ENCODE results near the gene NELFCD. TPM values are rescaled to one million over a fixed set of nuclear protein-coding genes. Genes with fewer than 3 reads are reported as not detected.

NELFCD gene
- total and polyA plus RNA-seq, 9 of the 15 experiments (the other 6 are each of a cell fraction or from before 2014, with no cell fraction given), result 11.7 to 163 (median 96.5) TPM

GRCh38 chr20:58959652-58960051 is 21.4 kb upstream of the NELFCD start:
- intact Hi-C loops (cut with micrococcal nuclease), result no loop called here
- CTCF ChIA-PET (ENCODE audit: low intra/inter-chr PET ratio), result no interaction called here
- TF ChIP-seq, protein P1, sequence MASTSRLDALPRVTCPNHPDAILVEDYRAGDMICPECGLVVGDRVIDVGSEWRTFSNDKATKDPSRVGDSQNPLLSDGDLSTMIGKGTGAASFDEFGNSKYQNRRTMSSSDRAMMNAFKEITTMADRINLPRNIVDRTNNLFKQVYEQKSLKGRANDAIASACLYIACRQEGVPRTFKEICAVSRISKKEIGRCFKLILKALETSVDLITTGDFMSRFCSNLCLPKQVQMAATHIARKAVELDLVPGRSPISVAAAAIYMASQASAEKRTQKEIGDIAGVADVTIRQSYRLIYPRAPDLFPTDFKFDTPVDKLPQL (IDR thresholded peaks at IDR 0.05; ENCODE audit: extremely low read depth, insufficient read length), result no peak
- TF ChIP-seq, protein P2, sequence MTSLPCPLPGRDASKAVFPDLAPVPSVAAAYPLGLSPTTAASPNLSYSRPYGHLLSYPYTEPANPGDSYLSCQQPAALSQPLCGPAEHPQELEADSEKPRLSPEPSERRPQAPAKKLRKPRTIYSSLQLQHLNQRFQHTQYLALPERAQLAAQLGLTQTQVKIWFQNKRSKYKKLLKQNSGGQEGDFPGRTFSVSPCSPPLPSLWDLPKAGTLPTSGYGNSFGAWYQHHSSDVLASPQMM (CRISPR knock-in tag; IDR thresholded peaks at IDR 0.05), result no peak
- no peak for TF ChIP-seq ARNT (IDR thresholded peaks at IDR 0.05)
- TF ChIP-seq PURB (CRISPR knock-in tag; IDR thresholded peaks at IDR 0.05; ENCODE audit: low read depth), result no peak
- no peak for TF ChIP-seq BDP1 (IDR thresholded peaks at IDR 0.05; ENCODE audit: insufficient read depth, insufficient read length)
- TF ChIP-seq, protein P3, sequence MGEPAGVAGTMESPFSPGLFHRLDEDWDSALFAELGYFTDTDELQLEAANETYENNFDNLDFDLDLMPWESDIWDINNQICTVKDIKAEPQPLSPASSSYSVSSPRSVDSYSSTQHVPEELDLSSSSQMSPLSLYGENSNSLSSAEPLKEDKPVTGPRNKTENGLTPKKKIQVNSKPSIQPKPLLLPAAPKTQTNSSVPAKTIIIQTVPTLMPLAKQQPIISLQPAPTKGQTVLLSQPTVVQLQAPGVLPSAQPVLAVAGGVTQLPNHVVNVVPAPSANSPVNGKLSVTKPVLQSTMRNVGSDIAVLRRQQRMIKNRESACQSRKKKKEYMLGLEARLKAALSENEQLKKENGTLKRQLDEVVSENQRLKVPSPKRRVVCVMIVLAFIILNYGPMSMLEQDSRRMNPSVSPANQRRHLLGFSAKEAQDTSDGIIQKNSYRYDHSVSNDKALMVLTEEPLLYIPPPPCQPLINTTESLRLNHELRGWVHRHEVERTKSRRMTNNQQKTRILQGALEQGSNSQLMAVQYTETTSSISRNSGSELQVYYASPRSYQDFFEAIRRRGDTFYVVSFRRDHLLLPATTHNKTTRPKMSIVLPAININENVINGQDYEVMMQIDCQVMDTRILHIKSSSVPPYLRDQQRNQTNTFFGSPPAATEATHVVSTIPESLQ (CRISPR knock-in tag; IDR thresholded peaks at IDR 0.05), result no peak
- no peak for TF ChIP-seq FOXO4 (CRISPR knock-in tag; IDR thresholded peaks at IDR 0.05)
- TF ChIP-seq RBM22 (IDR thresholded peaks at IDR 0.05; ENCODE audit: low read depth, low read length, poor library complexity, severe bottlenecking), result no peak
- TF ChIP-seq CHCHD3 (CRISPR knock-in tag; IDR thresholded peaks at IDR 0.05), result no peak
- TF ChIP-seq ZNF311 (CRISPR knock-in tag; IDR thresholded peaks at IDR 0.05), result no peak
- no peak for TF ChIP-seq ZNF280B (CRISPR knock-in tag; IDR thresholded peaks at IDR 0.05)
- no peak for TF ChIP-seq ZNF699 (CRISPR knock-in tag; IDR thresholded peaks at IDR 0.05; ENCODE audit: insufficient replicate concordance)
- TF ChIP-seq LEF1 (IDR thresholded peaks at IDR 0.05), result no peak
- no peak for TF ChIP-seq NFIC (IDR thresholded peaks at IDR 0.05)
- no peak for TF ChIP-seq PRPF4 (IDR thresholded peaks at IDR 0.05; ENCODE audit: insufficient read depth, low read depth, low read length, poor library complexity, severe bottlenecking)
- TF ChIP-seq RUNX1 (IDR thresholded peaks at IDR 0.05; ENCODE audit: low read depth), result no peak
- no peak for TF ChIP-seq TRIM28 (IDR thresholded peaks at IDR 0.05)
- no peak for TF ChIP-seq ZNF239 (CRISPR knock-in tag; IDR thresholded peaks at IDR 0.05)

More at GRCh38 chr20:58959652-58960051, 21.4 kb upstream of the NELFCD start:
- in situ Hi-C loops (cut with MboI), result no loop called here
- Histone ChIP-seq H3K9ac (ENCODE audit: insufficient read depth in 1 of 2, low read depth in 2 of 2, low read length in 2 of 2) (no peak overlapping the region), H3K4me1 (replicated peaks in 1 of 2; ENCODE audit: control insufficient read depth in 2 of 2, insufficient read depth in 2 of 2, low read length in 2 of 2) (no peaks in the 10 kb centered on the region), H2AFZ (ENCODE audit: low read depth, low read length) (no peak overlapping the region), H4K20me1 (replicated peaks; ENCODE audit: control insufficient read depth, insufficient read depth, low read length) (no peaks in the 10 kb centered on the region), H3K27me3 (ENCODE audit: control insufficient read depth in 2 of 2, insufficient read depth in 2 of 2, low read length in 2 of 2) (peaks cover 15 to 17% of the 10 kb centered on the region in 2 experiments), H3K27ac (ENCODE audit: extremely low read depth, low read depth, low read length) (no peak overlapping the region), H3K79me2 (ENCODE audit: control insufficient read depth, insufficient read depth, low read length) (no peaks in the 10 kb centered on the region), H3K9me3 (replicated peaks; ENCODE audit: control insufficient read depth, insufficient read depth, low read depth, low read length) (no peaks in the 10 kb centered on the region), H3K4me2 (ENCODE audit: insufficient read depth, low read length) (no peak overlapping the region; the same call in 1 of the 2 replicates), H3K9me1 (ENCODE audit: control insufficient read depth, insufficient read depth, low read length) (no peaks in the 10 kb centered on the region), H3K36me3 (ENCODE audit: control insufficient read depth, insufficient read depth, low read length) (no peaks in the 10 kb centered on the region), H3K4me3 (no peak overlapping the region)
- POLR2A ChIA-PET, result interaction anchor here (0.6 to 3.1 kb wide), 5 partner anchors 9 to 62 kb away, joined by 3 to 17 read pairs (median 6); no protein-coding TSS in a partner anchor
- no TSS peak for BruUV-seq (replicated peaks)
- ATAC-seq (peak; percentile 45), FAIRE-seq (no peak), DNase-seq (ENCODE audit: extremely low read depth in 1 of 4, low spot score in 3 of 4) (no peak)
- 2% methylated on average over 6 of the region's 6 CpGs for WGBS (ENCODE audit: insufficient coverage, low coverage, missing lambda C conversion rate)
